HL-60 (cell line): ENCODE data around the gene GSX2.

Experiments used
- DNase-seq, 2 experiments: peaks; one replicate each; pipeline ENCODE4 v3.0.0-alpha.2; 2010 to 2020; ENCODE audit warnings: low read depth in 1 of 2, low spot score in 1 of 2
- H3K27ac ChIP-seq: fragments of 250-450 bp; sonication (Bioruptor Pico); replicated peaks from 2 replicates; pipeline ENCODE4 v1.5.1; 2020; ENCODE audit warnings: mild to moderate bottlenecking, moderate library complexity
- H3K27me3 ChIP-seq: fragments of 250-450 bp; sonication (Bioruptor Pico); 2 replicates; pipeline ENCODE4 v1.5.1; 2021; ENCODE audit warnings: mild to moderate bottlenecking, moderate library complexity; ENCODE audit not compliant: insufficient read depth, poor library complexity, severe bottlenecking
- H3K4me3 ChIP-seq: replicated peaks from 2 replicates; pipeline ENCODE4 v1.5.1; 2011; ENCODE audit warnings: mild to moderate bottlenecking, control low read depth, low read length; ENCODE audit not compliant: insufficient read depth
- CTCF ChIP-seq: IDR thresholded peaks from one replicate; pipeline ENCODE4 v1.5.1; 2011; ENCODE audit warnings: low read length, control low read depth, inconsistent platforms; ENCODE audit not compliant: insufficient read depth
- GABPA ChIP-seq: IDR thresholded peaks from 2 replicates; pipeline ENCODE4 v1.6.1; 2012; ENCODE audit warnings: low read depth
- POLR2AphosphoS5 ChIP-seq: IDR thresholded peaks from 2 replicates; pipeline ENCODE4 v1.6.1; 2012; ENCODE audit warnings: low read depth
- REST ChIP-seq: IDR thresholded peaks from 2 replicates; pipeline ENCODE4 v1.6.1; 2012; ENCODE audit warnings: low read depth; ENCODE audit not compliant: insufficient replicate concordance
- SPI1 ChIP-seq: IDR thresholded peaks from 2 replicates; pipeline ENCODE4 v1.6.1; 2012; ENCODE audit warnings: low read depth, mild to moderate bottlenecking, borderline replicate concordance

The GSX2 gene

DNA sequence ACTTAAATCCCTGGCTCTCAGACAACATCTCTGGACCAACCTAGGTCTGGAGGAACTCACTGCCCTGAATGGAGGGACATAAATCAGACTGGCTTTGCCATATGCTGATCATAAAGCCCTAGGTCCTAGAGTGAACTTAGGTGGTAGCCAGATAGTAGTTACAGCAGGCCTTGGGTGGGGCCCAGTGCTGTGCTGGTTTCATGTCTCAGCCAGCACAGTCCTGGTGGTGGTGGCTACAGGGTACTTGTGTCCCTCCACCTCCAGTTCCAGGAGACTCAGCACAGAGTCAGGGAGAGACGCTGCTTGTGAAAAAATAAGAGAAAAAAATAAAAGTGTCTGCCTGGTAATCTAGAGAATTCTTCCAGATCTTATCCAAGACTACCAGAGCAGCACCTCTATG lies 40.3 kb downstream of the GSX2 start:
- no peaks in the 10 kb centered on the region for H3K27me3 ChIP-seq
- H3K4me3 ChIP-seq, result no peak overlapping the region
- no peak for TF ChIP-seq POLR2AphosphoS5
- no peak for TF ChIP-seq CTCF
- no peak for TF ChIP-seq GABPA
- TF ChIP-seq REST, result no peak
- TF ChIP-seq SPI1, result no peak
- DNase-seq, result no peak
- no peak overlapping the region for H3K27ac ChIP-seq

DNA sequence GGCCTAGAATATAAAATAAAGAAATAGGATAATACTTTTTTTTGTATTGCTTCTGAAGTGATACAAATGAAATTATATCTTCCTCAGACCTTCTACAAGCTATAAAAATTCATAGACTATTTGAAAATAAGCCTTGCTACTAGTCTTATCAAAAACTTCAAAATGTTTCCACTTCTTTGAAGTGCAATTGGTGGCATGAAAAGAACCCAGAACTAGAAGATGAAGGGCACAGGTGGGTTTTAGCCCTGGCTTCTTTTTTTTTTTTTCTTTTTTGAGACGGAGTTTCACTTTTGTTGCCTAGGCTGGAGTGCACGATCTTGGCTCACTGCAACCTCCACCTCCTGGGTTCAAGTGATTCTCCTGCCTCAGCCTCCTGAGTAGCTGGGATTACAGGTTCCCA lies 44.2 kb downstream of the GSX2 start:
- no peak overlapping the region for H3K27ac ChIP-seq
- TF ChIP-seq CTCF (no peak), REST (no peak), POLR2AphosphoS5 (no peak), GABPA (no peak), SPI1 (no peak)
- DNase-seq, result no peak
- H3K27me3 ChIP-seq, result no peaks in the 10 kb centered on the region
- H3K4me3 ChIP-seq, result no peak overlapping the region

- peak in 1 of 2 experiments; percentile 12 for DNase-seq
Measured at GRCh38 chr4:54144661-54145171, 44.8 kb downstream of the GSX2 start.

More at GRCh38 chr4:54144661-54145171, 44.8 kb downstream of the GSX2 start:
- no peak overlapping the region for H3K27ac ChIP-seq
- no peaks in the 10 kb centered on the region for H3K27me3 ChIP-seq
- H3K4me3 ChIP-seq, result no peak overlapping the region
- TF ChIP-seq SPI1, result no peak
- no peak for TF ChIP-seq REST
- no peak for TF ChIP-seq POLR2AphosphoS5
- TF ChIP-seq CTCF, result no peak
- TF ChIP-seq GABPA, result no peak
